ENCODE results near the gene FBLN7. TPM values are rescaled to one million over a fixed set of nuclear protein-coding genes. Genes with fewer than 3 reads are reported as not detected.

Gene FBLN7
- polyA plus RNA-seq, 1 experiment = 3.7 TPM

DNA sequence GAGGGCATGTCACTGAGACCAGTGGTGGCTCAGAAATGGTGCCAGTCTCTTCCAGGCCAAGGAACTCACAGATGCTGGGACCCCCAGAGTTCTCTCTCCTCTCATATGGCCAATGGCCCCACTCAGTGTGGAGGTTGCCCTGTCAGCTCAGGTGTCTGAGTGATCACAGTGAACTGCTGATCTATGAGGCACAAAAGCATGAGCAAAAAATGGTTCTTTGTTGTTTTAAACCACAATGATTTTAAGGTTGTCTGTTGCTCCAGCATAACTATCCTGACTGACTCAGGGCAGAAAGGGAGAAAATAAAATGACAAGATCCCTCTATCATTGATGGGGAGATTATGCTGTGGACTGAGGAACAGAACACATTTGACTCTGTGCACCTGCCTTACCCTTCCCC is 57.8 kb downstream of the FBLN7 start:
- Histone ChIP-seq H3K27me3 (ENCODE audit: control insufficient read depth, insufficient read depth, low read length) (no peaks in the 10 kb centered on the region), H3K4me3 (ENCODE audit: low read depth, low read length) (no peak overlapping the region), H3K36me3 (ENCODE audit: control insufficient read depth, insufficient read depth, low read length) (no peaks in the 10 kb centered on the region)
- no peak for DNase-seq (ENCODE audit: low read depth)
- ChIA-PET POLR2A (no interaction called here), CTCF (interaction anchor here (0.9 kb wide), 1 partner anchor 19 kb away, joined by 3 read pairs; no protein-coding TSS in a partner anchor)
- TF ChIP-seq, protein P1, sequence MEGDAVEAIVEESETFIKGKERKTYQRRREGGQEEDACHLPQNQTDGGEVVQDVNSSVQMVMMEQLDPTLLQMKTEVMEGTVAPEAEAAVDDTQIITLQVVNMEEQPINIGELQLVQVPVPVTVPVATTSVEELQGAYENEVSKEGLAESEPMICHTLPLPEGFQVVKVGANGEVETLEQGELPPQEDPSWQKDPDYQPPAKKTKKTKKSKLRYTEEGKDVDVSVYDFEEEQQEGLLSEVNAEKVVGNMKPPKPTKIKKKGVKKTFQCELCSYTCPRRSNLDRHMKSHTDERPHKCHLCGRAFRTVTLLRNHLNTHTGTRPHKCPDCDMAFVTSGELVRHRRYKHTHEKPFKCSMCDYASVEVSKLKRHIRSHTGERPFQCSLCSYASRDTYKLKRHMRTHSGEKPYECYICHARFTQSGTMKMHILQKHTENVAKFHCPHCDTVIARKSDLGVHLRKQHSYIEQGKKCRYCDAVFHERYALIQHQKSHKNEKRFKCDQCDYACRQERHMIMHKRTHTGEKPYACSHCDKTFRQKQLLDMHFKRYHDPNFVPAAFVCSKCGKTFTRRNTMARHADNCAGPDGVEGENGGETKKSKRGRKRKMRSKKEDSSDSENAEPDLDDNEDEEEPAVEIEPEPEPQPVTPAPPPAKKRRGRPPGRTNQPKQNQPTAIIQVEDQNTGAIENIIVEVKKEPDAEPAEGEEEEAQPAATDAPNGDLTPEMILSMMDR (IDR thresholded peaks at IDR 0.05; ENCODE audit: insufficient read depth, low read depth, low read length) = no peak

DNA sequence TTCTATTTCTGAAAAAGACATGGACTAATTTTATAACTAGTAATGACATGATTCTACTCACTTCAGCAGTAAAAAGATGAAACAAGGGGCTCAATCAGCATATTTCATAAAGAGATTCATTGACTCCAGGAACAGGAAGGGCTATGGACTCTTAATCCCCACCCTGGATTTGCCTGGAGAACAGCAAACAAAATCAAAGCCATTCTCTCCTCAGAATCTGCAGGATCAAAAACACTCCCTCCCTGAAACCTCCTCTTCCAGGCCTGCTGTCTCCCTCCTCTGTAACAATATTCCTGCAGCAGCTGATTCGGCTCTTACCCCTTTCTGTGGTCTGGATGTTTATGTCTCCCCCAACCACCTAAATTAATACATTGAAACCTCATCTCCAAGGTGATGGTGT is 59.7 kb downstream of the FBLN7 start:
- CTCF ChIA-PET = interaction anchor here (0.9 kb wide), 1 partner anchor 17 kb away, joined by 3 read pairs; no protein-coding TSS in a partner anchor
- DNase-seq (ENCODE audit: low read depth) = no peak
- Histone ChIP-seq H3K4me3 (ENCODE audit: low read depth, low read length) (no peak overlapping the region), H3K27me3 (ENCODE audit: control insufficient read depth, insufficient read depth, low read length) (no peaks in the 10 kb centered on the region), H3K36me3 (ENCODE audit: control insufficient read depth, insufficient read depth, low read length) (no peaks in the 10 kb centered on the region)
- POLR2A ChIA-PET = no interaction called here
- TF ChIP-seq, protein P1 (IDR thresholded peaks at IDR 0.05; ENCODE audit: insufficient read depth, low read depth, low read length) = no peak

DNA sequence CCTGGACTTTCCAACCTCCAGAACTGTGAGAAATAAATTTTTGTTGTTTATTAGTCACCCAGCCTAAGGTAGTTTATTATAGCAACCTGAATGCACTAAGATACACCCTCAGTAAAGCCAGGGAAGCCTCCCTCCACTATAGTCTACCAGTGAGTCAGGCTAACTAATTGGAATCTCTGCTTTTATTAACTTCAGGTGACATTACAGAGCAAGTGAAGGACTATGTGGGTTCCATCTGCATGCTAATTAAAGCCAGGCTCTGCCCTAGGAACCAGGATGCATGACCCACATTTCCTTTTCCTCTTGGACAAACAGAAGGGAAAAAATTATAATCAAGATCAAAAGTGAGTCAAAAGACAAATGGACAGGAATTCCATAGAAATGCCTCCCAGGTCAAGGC is 60.6 kb downstream of the FBLN7 start:
- TF ChIP-seq, protein P1 (IDR thresholded peaks at IDR 0.05; ENCODE audit: insufficient read depth, low read depth, low read length) = no peak
- ChIA-PET POLR2A (no interaction called here), CTCF (no interaction called here)
- Histone ChIP-seq H3K4me3 (ENCODE audit: low read depth, low read length) (no peak overlapping the region), H3K36me3 (ENCODE audit: control insufficient read depth, insufficient read depth, low read length) (no peaks in the 10 kb centered on the region), H3K27me3 (ENCODE audit: control insufficient read depth, insufficient read depth, low read length) (no peaks in the 10 kb centered on the region)
- peak; percentile 28 for DNase-seq (ENCODE audit: low read depth)

DNA sequence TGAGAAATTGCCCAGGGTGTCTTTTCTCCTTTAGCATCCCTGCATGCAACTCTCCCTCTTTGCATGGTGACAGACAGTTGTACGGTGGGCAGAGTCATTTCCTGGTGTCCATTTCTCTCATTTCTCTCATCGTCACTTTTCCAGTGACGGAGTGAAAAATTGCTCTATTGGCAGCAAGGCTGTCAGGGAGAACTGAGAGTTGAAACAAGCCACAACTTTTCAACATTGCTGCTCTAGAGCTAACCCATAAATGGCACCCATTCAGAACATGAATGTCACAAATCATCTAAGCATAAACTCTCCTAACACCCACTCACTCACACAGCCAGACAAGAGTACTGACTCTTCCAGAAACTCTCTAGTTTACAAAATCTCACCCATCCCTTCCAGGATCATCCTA is 61.0 kb downstream of the FBLN7 start:
- CTCF ChIA-PET = interaction anchor here (1.2 kb wide), 1 partner anchor 8 kb away, joined by 3 read pairs; no protein-coding TSS in a partner anchor
- TF ChIP-seq, protein P1 (IDR thresholded peaks at IDR 0.05; ENCODE audit: insufficient read depth, low read depth, low read length) = no peak
- no peak for DNase-seq (ENCODE audit: low read depth)
- Histone ChIP-seq H3K27me3 (ENCODE audit: control insufficient read depth, insufficient read depth, low read length) (no peaks in the 10 kb centered on the region), H3K36me3 (ENCODE audit: control insufficient read depth, insufficient read depth, low read length) (no peaks in the 10 kb centered on the region), H3K4me3 (ENCODE audit: low read depth, low read length) (no peak overlapping the region)
- POLR2A ChIA-PET = no interaction called here

DNA sequence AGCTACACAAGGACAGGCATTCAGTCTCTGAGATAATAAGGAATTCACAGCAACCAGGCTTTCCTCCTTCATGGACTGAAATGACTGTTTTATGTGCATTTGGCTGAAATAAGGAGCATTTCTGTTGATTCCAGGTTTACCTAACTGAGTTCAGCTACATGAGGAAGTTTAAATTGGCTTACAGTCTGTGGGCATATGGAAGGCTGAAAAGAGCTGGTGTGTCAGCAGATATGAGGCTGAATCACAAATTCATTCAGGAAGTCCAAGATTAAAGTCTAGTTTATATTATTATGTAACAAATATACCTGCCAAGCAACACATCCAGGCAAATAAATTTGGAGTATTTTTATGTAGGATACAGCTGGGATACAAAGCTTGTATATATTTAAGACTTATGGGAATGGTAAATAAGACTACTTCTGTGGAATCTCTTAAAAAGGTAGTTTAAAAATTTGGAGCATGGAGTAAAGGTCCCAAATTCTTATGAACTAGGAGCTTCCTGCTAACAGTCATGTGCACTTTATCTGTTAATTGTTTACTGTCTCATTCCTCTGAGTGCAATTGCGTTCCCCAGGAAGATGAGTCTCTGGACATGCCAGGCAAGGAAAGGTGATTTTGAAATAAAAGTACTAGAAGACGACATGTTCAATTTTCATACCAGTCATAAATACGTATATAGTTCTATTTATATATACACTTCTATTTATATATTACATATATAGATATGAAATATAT is 63.7 kb downstream of the FBLN7 start:
- ChIA-PET POLR2A (no interaction called here), CTCF (no interaction called here)
- Histone ChIP-seq H3K36me3 (ENCODE audit: control insufficient read depth, insufficient read depth, low read length) (no peaks in the 10 kb centered on the region), H3K4me3 (ENCODE audit: low read depth, low read length) (no peak overlapping the region), H3K27me3 (ENCODE audit: control insufficient read depth, insufficient read depth, low read length) (no peaks in the 10 kb centered on the region)
- no peak for DNase-seq (ENCODE audit: low read depth)
- TF ChIP-seq, protein P1 (IDR thresholded peaks at IDR 0.05; ENCODE audit: insufficient read depth, low read depth, low read length) = no peak
